Right ventricle myocardium superior (tissue), 1 donor: ENCODE measurements around the gene DBP. TPM values are rescaled to one million over a fixed set of nuclear protein-coding genes. Genes with fewer than 3 reads are reported as not detected.

Experiments used
- ATAC-seq: fragments of 200-7000 bp; cut with Tn5 transposase; one replicate; pipeline ENCODE4 v1.9.1; 2020; ENCODE audit warnings: mild to moderate bottlenecking; ENCODE audit not compliant: poor library complexity
- DNase-seq: peaks from one replicate; pipeline ENCODE4 v3.0.0-alpha.2; 2020
- intact Hi-C: fragments of 100-400 bp; cut with DNase I; formaldehyde crosslinking; loops from one replicate; pipeline ENCODE4 v1.11.2; 2022
- total RNA-seq: library from RNA; stranded (reverse); fragmentation: NEBNext Ultra II Directional; extraction: Animal tissue kit (Norgen Biotek cat#: 25700); gene quantifications from one replicate; pipeline ENCODE4 v1.2.1, GENCODE V29; 2021
- donor health status: DM: no; HTN: yes; CAD: no; lungs with severe emphysema.

The DBP gene
- total RNA-seq, 1 donor from 2014 or later = 14.5 TPM

DNA sequence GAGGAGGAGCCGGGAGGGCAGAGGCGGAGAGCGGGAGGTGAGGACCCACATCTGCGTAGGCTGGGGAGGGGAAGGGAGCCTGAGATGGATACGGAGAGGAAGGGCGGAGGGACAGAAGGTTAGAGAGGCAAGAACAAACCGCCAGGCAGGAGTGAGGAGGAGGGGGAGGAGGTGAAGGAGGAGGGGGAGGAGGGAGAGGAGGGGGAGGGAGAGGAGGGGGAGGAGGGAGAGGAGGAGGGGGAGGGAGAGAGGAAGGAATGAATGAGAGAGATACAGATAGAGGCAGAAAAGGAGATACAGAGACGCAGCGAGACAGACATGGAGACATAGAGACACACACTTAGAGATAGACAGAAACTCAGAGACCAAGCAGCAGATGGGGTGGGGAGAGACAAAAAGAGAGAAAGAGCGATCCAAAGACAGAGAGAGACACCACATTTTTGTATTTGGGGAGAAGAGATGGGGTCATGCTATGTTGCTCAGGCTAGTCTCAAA lies 9.6 kb upstream of the DBP start:
- intact Hi-C loops = loop anchor here (10.0 kb wide), 1 partner anchor 88 kb away; no protein-coding TSS in a partner anchor
- DNase-seq (no peak), ATAC-seq (no peak)

DNA sequence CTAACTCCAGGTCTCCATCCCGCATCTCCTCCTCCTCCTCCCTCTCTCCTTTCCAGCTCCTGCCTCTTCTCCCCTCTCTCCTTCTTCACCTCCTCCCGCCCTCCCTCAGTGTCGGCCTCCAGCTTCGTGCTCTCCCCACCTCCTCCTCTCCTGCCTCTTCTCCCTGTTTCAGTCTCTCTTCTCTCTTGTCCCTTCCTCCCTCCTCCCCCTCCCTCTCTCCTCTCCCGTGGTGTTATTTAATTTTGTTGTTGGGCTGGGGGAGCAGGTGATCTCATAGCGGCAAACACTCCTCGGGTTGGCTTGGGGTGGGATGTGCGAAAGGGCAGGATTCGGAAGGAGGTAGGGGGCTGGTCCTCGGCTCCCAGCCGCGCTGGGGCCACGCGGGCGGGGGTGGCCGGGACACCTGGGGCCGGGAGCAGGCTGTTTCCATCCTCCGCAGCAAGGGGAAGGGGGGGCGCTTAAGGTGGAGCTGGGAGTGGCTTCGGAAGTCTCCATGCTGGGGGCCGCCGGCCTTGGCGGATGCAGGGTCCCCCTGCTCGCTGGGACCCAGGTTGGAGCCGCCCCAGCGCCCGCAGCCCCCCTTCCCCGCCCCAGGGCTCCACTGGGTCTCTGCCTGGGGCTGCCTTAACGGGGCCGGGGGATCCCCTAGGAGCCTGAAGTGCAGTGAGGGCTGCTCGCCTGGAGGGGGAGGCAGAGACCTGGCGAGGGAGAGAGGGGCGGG lies 9.0 kb upstream of the DBP start, which contains the start of gene CA11:
Gene CA11, minus strand, starts transcription at position 187 of the 721 bp plus-strand sequence. CDS start 555 bp downstream, outside the sequence.
- peak; percentile 95 for ATAC-seq
- intact Hi-C loops = loop anchor here (10.0 kb wide), 1 partner anchor 89 kb away; no protein-coding TSS in a partner anchor
- DNase-seq = peak; percentile 90

DNA sequence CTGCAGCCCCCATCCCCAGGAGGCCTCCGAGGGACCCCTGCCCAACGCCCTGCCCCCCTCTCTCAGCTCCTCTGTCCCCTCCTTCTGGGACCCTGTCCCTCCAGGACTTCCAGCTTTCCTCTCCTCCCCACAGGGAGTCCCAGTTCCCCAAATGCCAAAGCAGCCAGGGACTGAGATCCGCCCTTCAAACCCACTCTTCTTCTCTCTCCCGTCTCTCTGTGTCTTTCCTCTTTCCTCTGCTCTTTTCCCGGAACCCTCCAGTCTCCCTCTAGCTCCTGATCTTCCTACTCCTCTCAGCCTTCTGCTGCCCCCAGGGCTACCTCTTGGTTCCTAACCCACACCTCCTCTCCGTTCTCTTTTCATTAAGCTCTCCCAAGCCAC lies 8.4 kb upstream of the DBP start:
- no peak for DNase-seq
- intact Hi-C loops = loop anchor here (10.0 kb wide), 1 partner anchor 89 kb away; no protein-coding TSS in a partner anchor
- peak; percentile 11 for ATAC-seq

DNA sequence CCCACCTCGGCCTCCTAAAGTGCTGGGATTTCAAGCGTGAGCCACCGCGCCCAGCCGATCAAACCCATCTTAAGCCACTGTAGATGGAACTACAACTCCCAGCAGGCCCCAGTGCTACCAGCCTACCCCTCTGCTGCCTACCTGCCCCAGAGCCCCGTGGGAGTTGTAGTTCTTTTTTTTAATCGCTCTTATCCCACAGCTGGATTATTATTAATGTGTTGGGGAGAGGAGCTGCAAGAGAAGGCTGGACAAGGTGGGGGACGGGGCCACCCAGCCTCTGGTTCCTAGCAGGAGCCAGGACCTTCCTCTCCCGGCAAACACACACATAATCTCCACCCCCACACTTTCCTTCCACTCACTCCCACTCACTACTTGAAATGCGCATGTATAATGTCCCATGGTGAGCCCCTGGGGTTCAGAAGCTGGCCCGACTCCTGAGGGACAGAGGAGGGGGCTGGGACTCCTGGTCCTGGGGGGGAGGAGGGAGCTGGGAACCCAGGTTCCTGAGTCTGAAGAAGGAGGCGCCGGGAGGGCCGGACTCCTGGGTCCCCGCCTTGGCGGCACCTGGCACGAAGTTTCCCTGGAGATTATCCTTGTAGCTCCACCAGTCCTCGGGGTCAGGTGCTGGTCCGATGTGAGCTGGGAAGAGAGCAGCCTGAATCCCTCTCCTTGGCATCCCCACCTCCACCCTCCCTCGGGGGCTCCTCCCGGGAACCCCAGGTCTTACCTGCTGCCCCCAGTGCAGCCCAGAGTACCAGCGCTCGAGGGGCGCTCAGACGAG lies 7.8 kb upstream of the DBP start:
- DNase-seq (peak; percentile 79), ATAC-seq (peak; percentile 78)
- intact Hi-C loops = loop anchor here (10.0 kb wide), 1 partner anchor 90 kb away; no protein-coding TSS in a partner anchor

DNA sequence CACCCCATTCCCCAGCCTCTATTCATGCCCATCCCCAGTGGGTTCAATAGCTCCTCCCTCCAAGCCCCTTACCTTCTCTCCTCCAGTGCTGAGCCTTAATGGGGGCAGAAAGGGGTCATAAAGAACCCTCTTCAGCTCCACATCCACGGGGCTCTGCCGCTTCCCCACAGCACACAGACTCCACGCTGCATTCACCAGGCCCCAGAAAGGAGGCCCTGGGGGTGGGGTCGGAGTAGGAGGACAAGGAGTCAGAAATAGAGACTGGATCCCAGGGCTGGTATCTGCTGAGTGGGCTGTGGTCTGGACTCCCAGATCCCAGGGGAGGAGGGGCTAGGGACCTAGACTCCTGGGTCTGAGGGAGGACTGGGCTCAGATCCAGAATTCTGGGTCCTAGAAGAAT lies 7.2 kb upstream of the DBP start:
- DNase-seq = no peak
- ATAC-seq = no peak
- intact Hi-C loops = loop anchor here (10.0 kb wide), 1 partner anchor 90 kb away; no protein-coding TSS in a partner anchor

DNA sequence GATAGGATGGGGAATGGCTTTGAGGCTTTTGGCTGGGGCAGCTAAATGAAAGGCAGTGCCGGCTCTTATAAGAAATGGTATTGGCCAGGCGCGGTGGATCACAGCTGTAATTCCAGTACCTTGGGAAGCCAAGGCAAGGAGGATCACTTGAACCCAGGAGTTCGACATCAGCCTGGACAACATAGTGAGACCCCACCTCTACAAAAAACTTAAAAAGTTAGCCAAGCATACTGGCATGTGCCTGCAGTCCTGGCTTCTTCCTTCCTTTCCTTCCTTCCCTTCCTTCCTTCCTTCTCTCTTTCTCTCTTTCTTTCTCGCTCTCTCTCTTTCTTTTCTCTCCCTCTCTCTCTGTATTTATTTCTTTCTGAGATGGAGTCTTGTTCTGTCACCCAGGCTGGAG lies 5.7 kb upstream of the DBP start:
- intact Hi-C loops = loop anchor here (10.0 kb wide), 1 partner anchor 92 kb away; no protein-coding TSS in a partner anchor
- no peak for ATAC-seq
- no peak for DNase-seq

DNA sequence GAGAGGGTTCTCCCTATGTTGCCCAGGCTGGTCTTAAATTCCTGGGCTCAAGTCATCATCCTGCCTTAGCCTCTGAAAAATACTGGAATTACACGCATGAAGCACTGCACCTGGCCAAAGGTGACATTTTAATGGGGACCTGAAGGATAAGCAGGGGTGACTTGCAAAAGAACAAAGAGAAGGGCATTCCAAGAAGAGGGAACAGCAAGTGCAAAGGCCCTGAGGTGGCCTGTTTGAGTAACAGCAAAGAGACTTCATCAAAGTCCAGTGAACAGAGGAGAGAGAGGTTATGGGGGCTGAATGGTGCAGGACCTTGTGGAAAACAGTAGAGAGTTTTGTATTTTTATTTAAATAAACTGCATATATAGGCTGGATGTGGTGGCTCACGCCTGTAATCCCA lies 4.7 kb upstream of the DBP start:
- DNase-seq (no peak), ATAC-seq (no peak)
- intact Hi-C loops = loop anchor here (10.0 kb wide), 1 partner anchor 93 kb away; no protein-coding TSS in a partner anchor

DNA sequence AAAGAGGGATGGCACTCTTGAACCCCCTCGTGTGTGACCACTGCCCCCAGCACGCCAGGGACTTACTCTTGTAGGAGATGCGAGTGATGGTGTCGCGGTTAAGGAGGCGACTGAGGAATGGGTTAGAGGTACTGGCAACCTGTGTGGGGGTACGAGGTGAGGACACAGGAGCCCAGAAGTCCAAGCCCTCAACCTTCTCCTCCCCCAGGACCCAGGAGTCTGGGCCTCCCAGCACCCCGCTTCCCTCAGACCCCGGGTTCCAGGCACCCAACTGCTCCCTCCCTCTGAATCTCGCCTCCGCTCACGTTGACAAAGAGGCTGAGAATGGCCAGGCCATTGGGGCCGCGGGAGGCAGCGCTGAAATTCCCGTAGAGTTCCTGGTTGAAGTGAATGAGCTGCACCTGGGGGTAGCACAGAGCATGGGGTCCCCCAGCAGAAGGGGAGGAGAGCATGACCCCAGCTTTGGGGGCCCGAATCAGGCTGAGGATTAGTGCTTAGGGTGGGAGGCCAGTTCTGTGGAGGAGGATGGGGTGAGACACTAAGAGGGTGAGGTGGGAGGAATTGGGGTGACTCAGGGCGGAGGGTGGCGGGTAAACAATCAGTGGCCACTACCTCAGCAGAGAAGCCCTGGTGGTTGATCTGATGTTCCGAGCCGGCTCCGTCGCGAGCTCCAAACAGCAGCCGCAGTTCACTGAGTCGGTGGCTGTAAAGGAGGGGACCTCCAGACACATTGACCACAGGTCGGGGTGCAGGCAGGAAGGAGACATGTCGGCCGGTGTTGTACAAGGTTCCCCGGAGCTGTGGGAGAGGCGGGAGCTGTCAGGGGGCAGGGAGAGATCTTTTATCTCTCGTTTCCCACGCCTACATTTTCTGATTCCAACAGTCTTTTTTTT lies 2.5 kb upstream of the DBP start:
- DNase-seq (no peak), ATAC-seq (no peak)
- intact Hi-C loops = loop anchor here (10.0 kb wide), 1 partner anchor 95 kb away; no protein-coding TSS in a partner anchor

DNA sequence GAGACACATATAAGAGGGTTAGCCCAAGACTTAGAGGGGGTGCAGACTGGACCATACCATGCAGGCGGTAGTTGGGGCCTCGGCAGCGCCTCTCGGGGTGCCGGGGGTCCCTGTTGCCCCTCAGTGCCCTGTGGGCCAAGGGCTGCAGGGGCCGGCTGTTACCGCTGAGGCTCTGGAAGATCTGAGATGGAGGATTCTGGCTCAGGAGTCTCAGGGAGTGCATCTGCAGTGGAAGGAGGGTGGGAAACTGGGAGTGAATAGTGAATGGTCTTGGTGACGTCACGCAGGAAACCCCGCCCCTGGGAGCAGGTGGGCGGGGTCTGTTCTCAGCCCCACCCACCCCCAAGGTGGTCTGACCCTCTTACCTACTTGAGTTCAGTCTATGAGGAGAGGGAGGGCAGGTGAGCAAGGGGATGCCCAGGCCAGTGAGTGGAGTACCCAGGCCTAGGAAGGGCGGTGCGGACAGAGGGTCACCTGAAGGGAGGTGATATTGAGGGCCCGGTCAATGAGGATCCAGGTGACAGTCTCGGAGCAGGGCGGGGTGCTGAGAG lies 1.7 kb upstream of the DBP start:
- ATAC-seq (no peak), DNase-seq (no peak)
- intact Hi-C loops = no loop called here

DNA sequence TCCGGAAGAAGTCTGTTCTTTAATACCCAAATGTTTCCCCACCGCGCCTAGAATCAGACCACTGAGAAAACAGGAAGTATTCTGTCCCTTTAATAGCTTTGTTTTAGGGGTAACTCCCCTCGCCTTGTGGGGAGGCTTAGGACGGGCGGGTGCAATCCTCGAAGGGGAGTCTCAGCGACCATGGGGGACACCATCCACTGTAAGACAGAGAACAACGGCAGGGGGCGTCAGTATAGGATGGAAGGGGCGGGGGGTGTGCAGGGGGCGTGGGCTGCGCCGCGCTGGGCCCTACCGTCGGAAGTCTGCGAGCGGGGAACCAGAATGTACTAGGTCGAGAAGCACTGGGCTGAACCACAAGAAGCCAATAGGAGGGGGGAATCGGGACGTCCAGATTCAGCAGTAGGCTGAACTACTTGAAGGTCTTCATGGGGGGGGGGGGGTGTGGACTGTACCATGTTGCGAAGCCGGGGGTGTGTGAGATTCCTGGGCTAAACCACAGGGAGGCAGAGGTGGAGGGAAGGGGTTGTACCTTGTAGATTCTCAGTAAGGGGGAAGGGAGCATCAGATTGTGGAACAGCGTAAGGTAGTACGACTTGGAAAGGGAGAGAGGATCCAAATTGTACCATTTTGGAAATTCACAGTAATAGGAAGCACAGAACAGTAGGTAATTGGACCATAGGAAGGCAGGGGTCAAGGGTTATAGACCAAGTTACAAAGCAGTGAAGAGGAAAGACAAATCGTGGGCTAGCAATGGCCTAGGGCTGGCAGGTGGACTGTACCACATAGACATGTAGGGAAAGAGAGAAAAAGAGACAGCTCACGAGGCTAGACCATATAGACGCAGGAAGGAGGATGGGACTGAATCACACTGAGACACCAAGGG lies 1.0 kb upstream of the DBP start:
- peak; percentile 42 for ATAC-seq
- intact Hi-C loops = no loop called here
- peak; percentile 83 for DNase-seq

DNA sequence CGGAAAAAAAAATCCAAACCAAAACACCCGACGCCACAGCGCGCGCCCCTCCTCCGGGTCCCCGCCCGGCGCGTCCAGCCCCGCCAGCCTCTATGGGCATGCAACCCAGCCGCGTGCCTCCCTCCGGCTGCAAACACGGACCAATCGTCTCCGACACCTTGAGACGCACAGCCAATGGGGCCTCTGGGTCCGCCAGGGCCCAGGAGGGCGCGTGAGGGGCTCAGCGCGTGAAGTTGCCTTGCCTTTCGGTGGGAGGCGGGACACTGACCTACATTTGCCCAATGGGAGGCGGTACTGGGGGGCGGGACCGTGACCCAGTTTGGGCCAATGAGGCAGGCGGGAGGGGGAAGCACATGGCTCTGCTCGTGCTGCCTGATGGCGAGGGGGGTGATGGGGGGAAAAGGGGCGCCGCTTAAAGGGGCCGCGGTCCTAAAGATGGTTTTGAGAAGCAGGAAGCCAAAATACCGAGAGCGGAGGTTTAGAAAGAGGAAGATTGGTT lies 319 bp upstream of the DBP start:
- intact Hi-C loops = no loop called here
- DNase-seq (peak; percentile 99), ATAC-seq (peak; percentile 78)

DNA sequence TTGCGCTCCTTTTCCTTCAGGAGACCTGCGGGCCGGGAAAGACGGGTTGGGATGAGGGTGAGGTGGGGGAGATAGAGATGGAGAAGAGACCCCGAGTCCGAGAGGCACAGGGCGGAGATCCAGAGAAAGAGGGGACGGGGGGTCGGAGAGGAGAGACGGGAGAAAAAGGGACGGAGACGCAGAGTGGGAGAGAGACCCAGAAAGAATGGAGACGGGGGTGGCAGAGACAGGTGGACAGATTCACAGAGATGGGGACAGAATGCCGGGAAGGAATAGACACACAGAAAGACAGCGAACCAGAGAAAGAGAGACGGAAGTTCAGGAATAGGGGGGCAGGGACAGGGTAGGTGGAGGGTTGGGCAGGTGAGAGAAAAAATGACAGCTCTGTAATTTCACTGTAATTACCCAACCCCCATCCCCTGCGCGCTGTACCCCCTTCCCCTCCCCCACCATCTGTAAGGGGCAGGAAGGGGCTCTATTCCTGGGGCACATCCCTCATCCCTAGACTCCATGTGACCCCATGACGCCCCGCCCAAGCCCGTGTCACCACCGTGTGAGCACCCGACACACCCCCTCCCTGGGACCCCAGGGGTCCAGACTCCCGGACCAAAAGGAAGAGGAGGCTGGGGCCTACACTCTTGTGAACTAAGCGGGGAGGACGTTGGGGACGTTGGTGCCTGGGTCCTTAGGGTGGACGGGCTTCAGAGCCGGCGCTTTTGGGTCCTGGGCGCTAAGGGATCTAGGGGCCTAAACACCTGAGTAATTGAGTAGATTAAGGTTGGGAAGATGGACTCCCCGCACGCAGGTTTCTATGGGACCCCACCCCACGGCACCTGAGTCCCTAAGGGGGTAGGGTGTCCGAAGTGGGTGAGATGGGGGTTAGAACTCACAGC lies 967 bp downstream of the DBP start:
- ATAC-seq (no peak), DNase-seq (no peak)
- intact Hi-C loops = no loop called here

DNA sequence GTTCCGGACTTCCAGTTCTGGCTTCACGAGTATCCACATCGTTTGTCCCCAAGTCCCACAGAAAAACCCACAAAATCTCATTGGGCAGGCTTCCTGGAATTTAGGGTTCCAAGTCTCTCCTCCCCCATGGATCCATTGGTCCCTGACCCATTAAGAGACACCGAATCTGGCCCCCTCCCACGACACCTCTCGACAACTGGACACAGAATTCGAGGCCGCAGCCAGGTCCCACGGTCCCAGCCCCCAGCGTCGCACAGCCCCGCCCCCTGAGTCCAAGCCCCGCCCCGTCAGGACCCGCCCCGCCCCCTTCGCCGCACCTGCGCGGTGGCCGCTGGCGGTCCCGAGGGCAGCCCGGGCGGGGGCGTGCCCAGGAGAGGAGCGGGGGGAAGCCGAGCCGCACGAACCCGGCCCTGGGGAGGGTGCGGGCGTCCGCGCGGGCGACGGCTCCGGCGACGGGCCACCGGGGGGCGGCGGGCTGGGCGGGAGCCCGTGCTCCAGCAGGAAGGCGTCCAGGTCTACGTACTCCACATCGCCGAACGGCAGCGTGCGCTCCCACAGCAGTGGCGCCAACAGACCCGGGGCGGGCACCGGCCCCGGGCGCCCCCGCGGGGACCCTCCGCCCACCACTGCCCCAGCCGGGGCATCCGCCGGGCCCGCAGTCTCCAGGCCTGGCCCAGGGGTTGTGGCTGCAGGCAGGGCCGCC lies 1.8 kb downstream of the DBP start:
- ATAC-seq (peak; percentile 58), DNase-seq (peak; percentile 79)
- intact Hi-C loops = no loop called here

DNA sequence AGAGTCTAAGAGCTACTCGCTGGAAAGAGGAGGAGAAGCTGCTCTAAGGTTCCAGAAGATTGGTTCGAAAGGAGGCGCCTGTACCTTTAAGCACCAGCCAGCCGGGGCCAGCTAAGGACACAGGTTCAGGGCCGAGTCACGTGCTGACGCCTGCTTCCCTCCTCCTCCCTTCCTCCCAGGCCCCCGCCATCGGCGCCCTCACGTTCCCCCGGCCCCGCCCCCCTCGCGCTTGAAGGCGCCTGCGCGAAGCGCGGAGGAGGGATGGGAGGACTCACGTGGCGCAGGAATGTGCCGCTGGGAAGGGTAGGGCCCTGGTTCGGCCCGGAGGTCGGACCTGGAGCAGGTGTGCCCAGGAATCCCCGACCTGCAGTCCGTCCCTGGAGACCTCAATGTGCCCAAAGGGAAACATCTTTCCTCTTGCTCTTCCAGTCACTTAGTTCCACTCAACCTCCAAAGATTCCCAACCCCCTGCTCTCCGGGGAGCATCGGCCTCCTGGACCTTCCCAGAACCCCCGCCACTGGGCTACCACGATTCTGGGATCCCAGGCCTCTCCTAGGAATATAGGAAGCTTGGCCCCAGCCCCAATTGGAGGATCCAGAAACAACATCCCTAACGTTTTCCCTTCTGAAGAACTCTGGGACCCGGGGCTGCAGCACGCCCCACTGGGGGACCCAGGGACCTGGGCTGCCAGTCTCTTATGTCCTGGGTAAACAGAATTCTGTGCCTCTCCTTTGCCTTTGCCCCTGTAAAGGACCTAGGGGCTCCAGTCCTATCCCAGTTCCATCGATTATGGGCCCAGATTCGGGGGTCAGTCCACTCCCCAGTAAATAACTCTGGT lies 2.5 kb downstream of the DBP start:
- ATAC-seq (peak; percentile 62), DNase-seq (peak; percentile 98)
- intact Hi-C loops = no loop called here

DNA sequence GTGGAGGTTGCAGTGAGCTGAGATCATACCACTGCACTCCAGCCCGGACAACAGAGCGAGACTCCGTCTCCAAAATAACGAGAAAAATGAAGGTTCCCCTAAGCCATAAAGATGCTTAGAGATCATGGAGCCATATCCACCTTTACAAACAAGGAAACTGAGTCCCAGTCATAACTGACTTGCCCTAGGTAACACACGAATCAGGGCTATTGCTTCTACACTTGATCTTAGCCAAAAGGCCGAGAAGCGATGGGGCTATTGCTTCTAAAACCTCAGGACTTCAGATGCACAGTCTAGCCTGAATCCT lies 3.2 kb downstream of the DBP start:
- ATAC-seq (no peak), DNase-seq (no peak)
- intact Hi-C loops = no loop called here
